Testis (tissue), 3 donors: ENCODE data around the gene LIPM. TPM values are rescaled to one million over a fixed set of nuclear protein-coding genes. Genes with fewer than 3 reads are reported as not detected.

Experiments used
- DNase-seq: peaks from one replicate; pipeline ENCODE4 v3.0.0-alpha.2; 2019
- H3K27ac ChIP-seq, 2 donors: fragments of 200-600 bp; sonication (generic); one replicate each; pipeline ENCODE4 v1.5.1; 2019
- H3K27me3 ChIP-seq: fragments of 200-600 bp; sonication (generic); one replicate; pipeline ENCODE4 v1.5.1; 2019
- H3K36me3 ChIP-seq: fragments of 200-600 bp; sonication (generic); one replicate; pipeline ENCODE4 v1.5.1; 2017; ENCODE audit warnings: low read depth; ENCODE audit errors: missing control alignments
- H3K4me1 ChIP-seq: fragments of 200-600 bp; sonication (generic); one replicate; pipeline ENCODE4 v1.5.1; 2019
- H3K4me3 ChIP-seq, 2 donors: fragments of 200-600 bp; sonication (generic); one replicate each; pipeline ENCODE4 v1.5.1; 2017 to 2019
- H3K9me3 ChIP-seq: fragments of 200-600 bp; sonication (generic); one replicate; pipeline ENCODE4 v1.5.1; 2017
- POLR2A ChIP-seq: fragments of 450-650 bp; IDR thresholded peaks from one replicate; pipeline ENCODE4 v1.6.1; 2017; ENCODE audit warnings: antibody characterized with exemption, mild to moderate bottlenecking, moderate library complexity
- WGBS, 2 donors: methylation state at CpG; one replicate each; pipeline ENCODE4 v1.1.5; 2018; 5-methylcytosine and 5-hydroxymethylcytosine counted together
- intact Hi-C: fragments of 100-400 bp; cut with DNase I; formaldehyde crosslinking; loops from one replicate; pipeline ENCODE4 v1.15.1; 2023; ENCODE audit warnings: low total_unique reads
- polyA plus RNA-seq: library from polyadenylated mRNA; stranded (reverse); fragments of 350-450 nt; fragmentation: Illumina TruSeq; extraction: RNeasy Lipid Tissue Mini Kit (QIAGEN cat#74804); gene quantifications from one replicate; pipeline ENCODE4 v1.2.3, GENCODE V29; 2014; ENCODE audit warnings: low read depth, low replicate concordance; ENCODE audit not compliant: insufficient read depth
- total RNA-seq, 2 donors: library from RNA; depleted of rRNA; stranded (reverse); fragments of >200 nt; gene quantifications; one replicate each; pipeline ENCODE4 v1.2.3, GENCODE V29; 2016
- TF ChIP-seq, protein P1 (sequence below), 3 experiments: fragments of 450-650 bp in 2 of 3; fragments of 200-600 bp in 1 of 3; sonication (generic) in 1 of 3; IDR thresholded peaks; one replicate each; pipeline ENCODE4 v1.5.1; 2016 to 2019; ENCODE audit warnings: antibody characterized with exemption in 3 of 3, mild to moderate bottlenecking in 2 of 3, moderate library complexity in 1 of 3

LIPM gene
- total and polyA plus RNA-seq, 3 donors from 2014 or later: not detected

DNA sequence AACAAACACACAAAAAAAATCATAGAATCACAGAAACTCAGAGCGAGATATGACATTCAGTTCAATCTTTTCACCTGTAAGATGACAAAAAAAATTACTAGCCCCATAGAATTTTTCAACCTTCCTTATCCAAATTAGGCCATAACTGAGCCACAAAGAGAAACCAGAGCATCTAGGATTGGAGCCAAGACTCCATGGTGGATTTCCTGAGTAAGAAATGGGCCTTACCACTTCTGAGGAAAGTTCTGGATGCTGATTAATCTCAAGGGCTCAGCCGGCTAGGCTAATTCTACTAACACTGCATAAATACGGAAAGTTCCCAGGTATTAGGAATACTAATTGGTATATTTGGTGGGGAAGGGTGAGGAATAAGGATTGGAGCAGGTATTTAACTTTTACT is 16.8 kb downstream of the LIPM start:
- Histone ChIP-seq H3K4me1 (no peaks in the 10 kb centered on the region), H3K4me3 (no peak overlapping the region), H3K27me3 (no peaks in the 10 kb centered on the region), H3K36me3 (no peaks in the 10 kb centered on the region), H3K9me3 (no peaks in the 10 kb centered on the region), H3K27ac (no peak overlapping the region)
- TF ChIP-seq POLR2A: no peak
- TF ChIP-seq, protein P1, sequence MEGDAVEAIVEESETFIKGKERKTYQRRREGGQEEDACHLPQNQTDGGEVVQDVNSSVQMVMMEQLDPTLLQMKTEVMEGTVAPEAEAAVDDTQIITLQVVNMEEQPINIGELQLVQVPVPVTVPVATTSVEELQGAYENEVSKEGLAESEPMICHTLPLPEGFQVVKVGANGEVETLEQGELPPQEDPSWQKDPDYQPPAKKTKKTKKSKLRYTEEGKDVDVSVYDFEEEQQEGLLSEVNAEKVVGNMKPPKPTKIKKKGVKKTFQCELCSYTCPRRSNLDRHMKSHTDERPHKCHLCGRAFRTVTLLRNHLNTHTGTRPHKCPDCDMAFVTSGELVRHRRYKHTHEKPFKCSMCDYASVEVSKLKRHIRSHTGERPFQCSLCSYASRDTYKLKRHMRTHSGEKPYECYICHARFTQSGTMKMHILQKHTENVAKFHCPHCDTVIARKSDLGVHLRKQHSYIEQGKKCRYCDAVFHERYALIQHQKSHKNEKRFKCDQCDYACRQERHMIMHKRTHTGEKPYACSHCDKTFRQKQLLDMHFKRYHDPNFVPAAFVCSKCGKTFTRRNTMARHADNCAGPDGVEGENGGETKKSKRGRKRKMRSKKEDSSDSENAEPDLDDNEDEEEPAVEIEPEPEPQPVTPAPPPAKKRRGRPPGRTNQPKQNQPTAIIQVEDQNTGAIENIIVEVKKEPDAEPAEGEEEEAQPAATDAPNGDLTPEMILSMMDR (IDR thresholded peaks at IDR 0.05): no peak
- intact Hi-C loops: no loop called here
- WGBS, 2 donors: 93 to 96% methylated on average over 3 of the region's 3 CpGs
- DNase-seq: no peak

DNA sequence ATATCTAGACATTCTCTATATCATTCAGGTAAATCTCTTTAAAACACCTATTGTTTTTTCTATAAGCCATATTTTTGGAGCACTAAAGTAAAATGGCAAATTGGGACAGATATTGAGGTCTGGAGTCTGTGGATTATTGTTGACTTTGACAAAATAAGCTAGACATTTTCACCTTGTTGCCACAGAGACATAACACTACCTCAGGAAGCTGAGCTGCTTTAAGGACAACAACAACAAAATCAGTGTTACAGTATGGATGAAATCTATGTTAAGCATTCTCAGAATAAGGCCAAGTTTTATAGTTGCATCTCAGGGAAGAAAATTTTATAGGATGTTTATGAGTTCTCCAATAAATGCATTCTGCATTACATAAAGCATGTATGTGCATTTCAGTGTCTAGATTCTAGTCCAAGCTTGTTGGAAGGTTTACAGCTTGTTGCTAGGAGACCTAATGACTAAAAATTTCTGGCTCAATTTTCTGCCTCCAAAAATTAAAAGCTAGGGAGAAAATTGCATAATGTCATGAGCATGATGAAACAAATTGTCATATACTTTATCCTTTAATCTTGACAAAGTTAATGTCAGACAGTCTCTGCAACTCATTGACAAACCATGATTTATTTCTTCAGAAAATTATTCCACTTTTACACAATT is 18.3 kb downstream of the LIPM start:
- no peak overlapping the region for H3K27ac ChIP-seq
- no peaks in the 10 kb centered on the region for H3K36me3 ChIP-seq
- H3K9me3 ChIP-seq: no peaks in the 10 kb centered on the region
- DNase-seq: no peak
- no peaks in the 10 kb centered on the region for H3K27me3 ChIP-seq
- no peaks in the 10 kb centered on the region for H3K4me1 ChIP-seq
- TF ChIP-seq, protein P1 (IDR thresholded peaks at IDR 0.05): no peak
- no peak for TF ChIP-seq POLR2A
- no peak overlapping the region for H3K4me3 ChIP-seq
- intact Hi-C loops: no loop called here

DNA sequence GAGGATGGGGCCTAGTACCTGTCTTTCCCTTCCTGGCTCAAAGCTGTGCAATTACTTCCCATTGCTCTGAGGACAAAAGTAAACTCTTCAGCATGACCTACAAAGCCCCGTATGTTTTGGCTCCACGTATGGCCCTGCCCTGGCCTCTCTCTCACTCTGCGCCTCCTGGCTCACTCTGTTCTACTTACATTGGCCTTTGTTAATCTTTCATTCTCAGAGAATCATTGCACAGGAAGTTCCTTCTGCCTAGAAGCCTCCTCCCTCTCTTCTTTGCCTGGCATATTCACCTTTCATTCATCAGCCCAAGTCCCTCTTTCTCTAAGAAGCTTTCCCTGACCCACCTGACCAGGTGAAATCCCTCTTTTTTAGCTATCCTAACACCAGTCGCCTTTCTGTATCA is 23.9 kb downstream of the LIPM start:
- no peaks in the 10 kb centered on the region for H3K27me3 ChIP-seq
- no peaks in the 10 kb centered on the region for H3K9me3 ChIP-seq
- no peaks in the 10 kb centered on the region for H3K36me3 ChIP-seq
- H3K27ac ChIP-seq: no peak overlapping the region
- 67 to 70% methylated on average over 4 of the region's 4 CpGs for WGBS, 2 donors
- TF ChIP-seq, protein P1 (IDR thresholded peaks at IDR 0.05): no peak
- no peak for TF ChIP-seq POLR2A
- no peak for DNase-seq
- no peak overlapping the region for H3K4me3 ChIP-seq
- no peaks in the 10 kb centered on the region for H3K4me1 ChIP-seq
- intact Hi-C loops: no loop called here

DNA sequence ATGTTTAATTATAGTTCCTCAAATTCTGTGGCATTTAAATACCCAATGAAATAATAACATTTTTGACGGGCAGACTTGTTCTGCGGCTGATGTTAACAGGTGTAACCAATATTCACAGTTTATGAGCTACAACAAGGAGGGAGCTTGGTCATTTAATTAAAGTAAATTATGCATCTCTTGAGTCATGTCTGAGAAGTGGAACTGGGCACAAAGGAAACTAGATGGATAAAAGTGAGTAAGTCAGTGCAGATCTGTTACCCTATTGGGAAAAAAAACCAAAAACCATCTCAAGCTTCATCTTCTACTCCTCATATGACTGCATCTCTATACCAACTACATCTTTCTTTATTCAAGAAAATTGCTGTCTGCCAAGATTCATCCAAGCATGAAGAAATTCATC is 25.1 kb downstream of the LIPM start:
- H3K27ac ChIP-seq: no peak overlapping the region
- H3K4me3 ChIP-seq: no peak overlapping the region
- no peaks in the 10 kb centered on the region for H3K36me3 ChIP-seq
- no peaks in the 10 kb centered on the region for H3K27me3 ChIP-seq
- no peak for DNase-seq
- H3K9me3 ChIP-seq: no peaks in the 10 kb centered on the region
- intact Hi-C loops: no loop called here
- WGBS, 2 donors: 91 to 99% methylated on average over 2 of the region's 2 CpGs
- no peaks in the 10 kb centered on the region for H3K4me1 ChIP-seq
- TF ChIP-seq, protein P1 (IDR thresholded peaks at IDR 0.05): no peak

DNA sequence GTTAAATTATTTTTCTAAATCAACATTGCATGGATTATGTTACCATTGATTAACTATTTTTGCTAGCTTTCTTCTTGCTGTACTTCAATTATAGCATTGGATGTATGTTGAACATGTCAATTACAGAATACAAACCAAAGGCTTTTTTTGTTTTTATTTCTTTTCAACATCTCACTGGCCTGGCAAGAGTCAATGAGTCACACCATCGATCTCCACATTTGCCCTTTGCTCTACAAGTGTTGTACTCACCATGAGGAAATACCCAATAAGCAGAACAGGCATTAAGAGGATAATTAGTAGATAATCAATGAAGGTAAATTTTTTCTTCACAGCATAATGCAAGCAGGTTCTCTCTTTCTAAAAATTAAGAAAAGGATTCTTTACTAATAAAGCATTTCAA is 25.8 kb downstream of the LIPM start:
- H3K9me3 ChIP-seq: no peaks in the 10 kb centered on the region
- no peaks in the 10 kb centered on the region for H3K27me3 ChIP-seq
- intact Hi-C loops: no loop called here
- no peak overlapping the region for H3K4me3 ChIP-seq
- WGBS, 2 donors: 74 to 91% methylated on average over 1 of the region's 1 CpG
- no peak for DNase-seq
- TF ChIP-seq, protein P1 (IDR thresholded peaks at IDR 0.05): no peak
- no peak for TF ChIP-seq POLR2A
- no peaks in the 10 kb centered on the region for H3K4me1 ChIP-seq
- H3K36me3 ChIP-seq: no peaks in the 10 kb centered on the region
- no peak overlapping the region for H3K27ac ChIP-seq
